ENCODE measurements around the gene SETBP1.

DNA sequence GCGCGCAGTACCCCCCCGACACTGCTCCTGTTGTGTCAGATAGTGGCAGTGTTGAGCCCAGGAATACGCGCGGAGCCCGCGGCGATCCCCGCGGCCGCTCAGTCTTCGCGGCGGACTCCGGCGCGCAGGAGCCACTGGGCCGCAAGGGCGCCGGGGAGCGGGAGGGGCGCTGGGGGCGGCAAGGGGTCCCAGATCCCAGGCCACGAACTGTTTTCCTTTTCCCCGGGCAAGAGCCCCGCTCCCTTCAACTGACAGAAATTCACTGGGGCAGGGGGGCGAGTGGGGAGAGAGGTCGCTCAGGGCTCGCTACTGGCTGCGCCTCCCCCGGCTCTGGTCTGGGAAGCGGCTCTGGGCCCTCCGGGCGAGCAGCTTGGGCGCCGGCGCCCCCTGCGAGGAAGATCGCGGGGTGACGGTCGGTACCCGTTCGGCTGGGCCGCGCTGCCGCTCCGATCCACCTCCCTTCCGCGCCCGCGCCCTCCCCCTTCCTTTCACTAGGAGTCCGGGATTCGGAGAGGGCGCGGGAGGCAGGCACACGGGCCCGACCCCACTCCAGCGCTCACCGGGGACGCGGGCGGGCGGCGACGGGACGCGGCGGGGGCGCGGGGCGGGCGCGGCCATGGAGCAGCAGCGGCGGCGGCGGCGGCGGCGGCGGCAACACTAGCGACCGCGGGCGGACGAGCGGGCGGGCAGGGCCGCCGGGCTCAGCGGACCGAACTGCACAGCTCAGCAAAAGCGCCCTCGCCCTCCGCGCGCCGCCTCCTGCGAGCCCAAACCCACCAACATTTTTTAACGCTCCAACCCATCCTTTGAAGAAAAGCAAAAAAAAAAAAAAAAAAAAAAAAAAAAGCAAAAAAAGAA is 1.4 kb upstream of the SETBP1 start:
- no peak for TF ChIP-seq ZNF133 (CRISPR knock-in tag; IDR thresholded peaks at IDR 0.05)
- TF ChIP-seq BRCA1 (IDR thresholded peaks at IDR 0.05): no peak
- TF ChIP-seq BRCA1 (CRISPR knock-in tag; IDR thresholded peaks at IDR 0.05): no peak
- TF ChIP-seq, protein P1, sequence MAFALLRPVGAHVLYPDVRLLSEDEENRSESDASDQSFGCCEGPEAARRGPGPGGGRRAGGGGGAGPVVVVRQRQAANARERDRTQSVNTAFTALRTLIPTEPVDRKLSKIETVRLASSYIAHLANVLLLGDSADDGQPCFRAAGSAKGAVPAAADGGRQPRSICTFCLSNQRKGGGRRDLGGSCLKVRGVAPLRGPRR (CRISPR knock-in tag; IDR thresholded peaks at IDR 0.05): no peak
- TF ChIP-seq, protein P2, sequence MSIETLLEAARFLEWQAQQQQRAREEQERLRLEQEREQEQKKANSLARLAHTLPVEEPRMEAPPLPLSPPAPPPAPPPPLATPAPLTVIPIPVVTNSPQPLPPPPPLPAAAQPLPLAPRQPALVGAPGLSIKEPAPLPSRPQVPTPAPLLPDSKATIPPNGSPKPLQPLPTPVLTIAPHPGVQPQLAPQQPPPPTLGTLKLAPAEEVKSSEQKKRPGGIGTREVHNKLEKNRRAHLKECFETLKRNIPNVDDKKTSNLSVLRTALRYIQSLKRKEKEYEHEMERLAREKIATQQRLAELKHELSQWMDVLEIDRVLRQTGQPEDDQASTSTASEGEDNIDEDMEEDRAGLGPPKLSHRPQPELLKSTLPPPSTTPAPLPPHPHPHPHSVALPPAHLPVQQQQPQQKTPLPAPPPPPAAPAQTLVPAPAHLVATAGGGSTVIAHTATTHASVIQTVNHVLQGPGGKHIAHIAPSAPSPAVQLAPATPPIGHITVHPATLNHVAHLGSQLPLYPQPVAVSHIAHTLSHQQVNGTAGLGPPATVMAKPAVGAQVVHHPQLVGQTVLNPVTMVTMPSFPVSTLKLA (conservative IDR thresholded peaks at IDR 0.05): no peak
- TF ChIP-seq POLR2A (conservative IDR thresholded peaks at IDR 0.05): no peak
